ENCODE results near the gene CACNA2D1.

The CACNA2D1 gene

DNA sequence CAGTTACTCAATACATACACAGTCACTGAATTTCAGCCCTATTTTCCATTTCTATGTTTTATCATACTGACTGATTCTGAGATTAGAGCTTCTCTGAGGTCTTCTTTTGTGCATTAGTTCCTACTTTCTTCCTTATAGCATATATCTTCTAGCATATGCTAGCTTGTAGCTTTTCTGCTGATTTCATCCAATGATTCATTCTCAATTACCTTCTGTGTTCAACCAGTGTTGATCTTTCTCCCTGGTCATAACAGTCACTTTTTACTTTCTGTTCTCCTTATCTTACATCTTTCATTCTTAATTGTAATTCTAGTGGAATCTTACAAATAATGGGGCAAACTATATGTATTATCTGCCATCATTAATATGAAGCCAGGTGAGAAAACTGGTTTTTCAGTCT lies 514.2 kb downstream of the CACNA2D1 start:
- no peak for DNase-seq

DNA sequence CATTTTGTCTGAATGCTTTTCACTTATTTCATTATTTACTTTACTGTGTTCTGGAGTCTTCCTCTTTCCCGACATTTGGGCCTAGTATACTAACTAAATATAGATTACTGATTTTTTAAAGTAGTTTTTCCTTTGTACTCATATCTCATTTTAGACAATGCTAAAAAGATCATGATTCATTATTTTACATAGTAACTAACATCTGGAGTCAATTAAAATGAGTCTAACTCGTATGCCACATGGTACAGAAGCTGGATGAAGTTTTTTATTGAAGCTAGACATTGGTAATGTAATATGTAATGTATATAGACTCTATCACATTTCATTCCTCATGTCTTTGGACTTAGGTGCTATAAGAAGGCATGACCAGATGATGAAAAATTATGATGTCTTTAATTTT lies 517.4 kb downstream of the CACNA2D1 start:
- DNase-seq, result no peak

DNA sequence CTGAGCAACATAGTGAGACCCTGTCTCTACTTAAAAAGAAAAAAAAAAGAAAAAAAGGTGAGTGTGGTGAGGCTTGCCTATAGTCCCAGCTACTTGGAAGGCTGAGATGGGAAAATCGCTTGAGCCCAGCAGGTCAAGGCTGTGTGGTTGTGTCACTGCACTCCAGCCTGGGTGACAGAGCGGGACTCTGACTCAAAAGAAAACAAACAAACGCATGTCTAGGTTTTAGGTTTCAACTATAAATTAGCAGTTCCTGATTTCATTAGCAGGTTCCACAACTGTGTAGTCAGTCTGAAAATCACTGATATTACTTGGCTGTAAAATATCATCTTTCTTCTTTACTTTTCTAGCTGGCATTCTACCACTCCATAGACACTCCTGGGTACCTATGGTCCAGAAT lies 518.0 kb downstream of the CACNA2D1 start:
- no peak for DNase-seq

DNA sequence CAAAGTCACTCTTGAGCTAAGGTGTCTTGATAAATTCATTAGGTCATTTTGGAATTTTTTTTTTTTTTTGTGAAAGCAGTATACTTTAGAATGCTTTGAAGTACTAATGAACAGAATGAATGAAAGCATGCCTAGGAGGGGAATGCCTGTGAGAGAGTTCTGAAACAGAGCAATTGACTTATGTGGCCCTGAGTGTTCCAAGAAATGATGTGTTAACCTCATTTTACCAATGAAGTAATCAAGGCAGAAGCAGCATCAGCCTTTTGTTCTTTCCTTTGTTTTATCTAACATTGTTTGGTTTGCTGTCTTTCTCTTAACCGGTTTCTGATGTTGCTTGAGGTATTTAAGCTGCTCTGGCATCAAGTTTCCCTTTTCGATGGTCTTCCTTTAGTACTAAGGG lies 519.1 kb downstream of the CACNA2D1 start:
- no peak for DNase-seq

DNA sequence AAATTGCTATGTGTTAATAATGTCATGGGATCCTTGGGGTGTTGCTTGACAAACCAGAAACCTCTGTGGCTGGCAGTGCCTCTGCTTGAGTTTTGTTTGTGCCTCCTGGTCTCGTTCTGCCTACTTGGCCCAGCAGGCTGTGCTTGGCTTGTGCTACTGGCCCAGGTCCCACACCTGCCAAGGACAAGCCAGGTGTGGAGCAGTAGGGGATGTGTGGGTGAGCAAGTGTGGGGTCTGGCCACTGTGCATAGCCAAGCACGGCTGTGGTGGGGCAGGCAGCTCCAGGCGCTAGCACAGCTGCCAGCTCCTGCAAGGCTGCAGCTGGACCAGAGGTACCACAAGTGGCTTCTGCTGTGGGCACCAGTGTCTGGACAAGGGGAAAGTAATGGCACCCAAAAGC lies 524.1 kb downstream of the CACNA2D1 start:
- DNase-seq, result no peak

DNA sequence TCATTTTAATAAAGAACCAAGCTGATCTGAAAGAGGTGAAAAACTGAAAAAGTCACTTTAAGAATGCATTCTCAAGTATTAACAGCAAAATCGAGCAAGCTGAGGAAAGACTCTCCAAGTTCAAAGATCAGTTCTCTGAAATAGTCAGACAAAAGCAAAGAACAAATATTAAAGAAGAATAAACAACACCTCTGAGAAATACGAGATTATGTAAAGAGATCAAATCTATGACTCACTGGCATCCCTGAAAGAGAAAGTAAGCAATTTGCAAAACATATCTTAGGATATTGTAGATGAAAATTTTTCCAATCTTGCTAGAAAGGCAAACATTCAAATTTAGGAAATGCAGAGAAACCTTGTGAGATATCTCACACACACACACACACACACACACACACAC lies 535.4 kb downstream of the CACNA2D1 start:
- no peak for DNase-seq

DNA sequence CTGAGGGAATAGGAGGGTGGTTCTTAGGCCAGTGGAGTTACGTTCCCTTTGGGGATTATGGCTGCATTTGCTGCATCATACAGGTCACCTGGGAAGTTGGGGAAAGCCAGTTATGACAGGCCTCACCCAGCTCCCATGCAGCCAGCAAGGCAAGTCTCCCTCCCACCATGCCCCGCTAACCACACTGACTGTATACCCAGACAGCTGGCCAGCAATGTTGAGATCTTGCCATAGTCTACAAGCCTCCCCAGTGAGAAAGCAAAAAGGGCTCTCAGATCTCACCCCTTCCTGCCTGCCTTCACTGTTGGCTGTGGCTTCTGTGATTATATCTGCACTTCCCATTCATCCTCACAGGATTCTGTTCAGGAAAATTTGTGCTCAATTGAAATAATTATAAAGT lies 540.5 kb downstream of the CACNA2D1 start:
- no peak for DNase-seq

DNA sequence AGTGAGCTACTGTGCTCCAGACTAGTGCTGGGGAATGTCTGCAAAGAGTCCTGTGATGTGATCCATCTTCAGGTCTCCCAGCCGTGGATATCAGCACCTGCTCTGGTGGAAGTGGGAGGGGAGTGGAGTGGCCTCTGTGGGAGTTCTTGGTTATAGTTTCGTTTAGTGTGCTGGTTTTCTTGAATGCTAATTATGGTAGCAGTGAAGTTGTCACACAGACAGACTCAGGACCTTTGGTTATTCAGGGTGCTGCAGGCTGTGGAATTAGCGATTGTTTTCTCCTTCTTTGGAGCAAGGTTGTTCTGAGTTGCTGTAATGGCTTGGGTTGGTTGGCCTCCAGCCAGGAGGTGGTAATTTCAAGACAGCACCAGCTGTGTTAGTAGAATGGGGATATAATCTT lies 541.0 kb downstream of the CACNA2D1 start:
- DNase-seq, result no peak
